Neural cell (in vitro differentiated cells): ENCODE measurements around the gene CNOT6.

ENCODE experiments used
- CTCF ChIP-seq: fragments of 450-650 bp; IDR thresholded peaks from 2 replicates; pipeline ENCODE4 v1.5.1; 2014; ENCODE audit warnings: antibody characterized with exemption, mild to moderate bottlenecking, moderate library complexity; ENCODE audit not compliant: poor library complexity, severe bottlenecking
- POLR2AphosphoS5 ChIP-seq: IDR thresholded peaks from 2 replicates; pipeline ENCODE4 v1.6.1; 2012
- TAF1 ChIP-seq: IDR thresholded peaks from 2 replicates; pipeline ENCODE4 v1.6.1; 2012; ENCODE audit warnings: low read depth

DNA sequence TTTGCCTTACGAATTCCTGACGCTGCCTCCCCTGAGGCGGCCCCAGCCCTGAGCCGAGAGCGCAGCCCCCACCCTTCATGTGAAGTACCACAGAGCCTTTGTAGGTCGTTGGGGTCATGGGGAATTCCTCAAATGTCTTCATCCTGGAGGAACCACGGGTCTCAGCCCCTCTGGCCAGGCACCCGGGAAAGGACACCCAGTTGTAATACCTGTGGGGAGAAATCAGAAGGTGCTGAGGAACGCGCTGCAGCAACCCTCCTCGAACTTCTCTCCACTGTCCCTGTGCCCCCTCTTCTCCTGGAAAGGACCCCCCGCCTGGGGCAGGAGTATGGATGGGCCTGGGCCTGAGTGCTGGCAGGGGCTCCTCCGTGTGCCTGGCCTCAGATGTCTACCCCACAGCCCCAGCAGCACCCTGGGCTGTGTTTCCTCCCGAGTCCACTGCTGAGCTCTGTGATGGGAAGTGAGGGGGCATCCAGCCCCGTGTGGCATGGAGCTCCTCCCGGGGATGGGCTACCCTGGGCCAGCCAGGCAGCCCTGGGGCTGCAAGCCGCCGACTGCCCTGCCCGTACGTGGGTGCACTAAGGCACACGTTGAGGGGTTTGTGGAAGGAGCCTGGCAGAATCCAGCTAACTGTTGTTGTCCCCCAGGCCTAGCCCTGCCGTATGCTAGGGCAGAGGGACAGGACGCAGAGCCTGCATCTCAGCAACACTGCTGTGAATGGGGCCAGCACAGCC, 115.8 kb downstream of the CNOT6 start:
- no peak for TF ChIP-seq POLR2AphosphoS5
- TF ChIP-seq CTCF, result no peak
- no peak for TF ChIP-seq TAF1
